ENCODE measurements around the gene RFTN2.
"Not testable (repeated sequence)": the region's sequence is repeated elsewhere in the genome, so short reads cannot be mapped to it uniquely, and the experiment has no call there.

Gene RFTN2

DNA sequence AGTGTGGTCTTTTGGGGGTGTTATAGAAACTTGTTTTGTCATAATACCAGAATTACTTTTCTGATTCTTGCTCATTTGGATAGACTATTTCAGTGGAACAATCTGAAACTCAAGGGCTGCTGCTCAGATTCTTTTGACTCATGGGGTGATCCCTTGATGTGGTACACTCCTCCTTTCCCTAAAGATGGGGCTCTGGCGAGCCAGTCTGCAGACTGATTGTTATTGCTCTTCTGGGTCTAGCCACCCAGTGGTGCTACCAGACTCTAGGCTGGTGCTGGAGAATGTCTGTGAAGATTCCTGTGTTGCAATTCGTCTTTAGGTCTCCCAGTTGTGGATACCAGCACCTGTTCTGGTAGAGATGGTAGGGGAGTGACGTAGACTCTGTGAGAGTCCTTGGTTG is 25.6 kb upstream of the RFTN2 start:
- no peak for DNase-seq (ENCODE audit: low spot score)
- in situ Hi-C loops (cut with MboI; ENCODE audit: low sequenced_read_pairs, unreplicated experiment), result no loop called here
- TF ChIP-seq, protein P1, sequence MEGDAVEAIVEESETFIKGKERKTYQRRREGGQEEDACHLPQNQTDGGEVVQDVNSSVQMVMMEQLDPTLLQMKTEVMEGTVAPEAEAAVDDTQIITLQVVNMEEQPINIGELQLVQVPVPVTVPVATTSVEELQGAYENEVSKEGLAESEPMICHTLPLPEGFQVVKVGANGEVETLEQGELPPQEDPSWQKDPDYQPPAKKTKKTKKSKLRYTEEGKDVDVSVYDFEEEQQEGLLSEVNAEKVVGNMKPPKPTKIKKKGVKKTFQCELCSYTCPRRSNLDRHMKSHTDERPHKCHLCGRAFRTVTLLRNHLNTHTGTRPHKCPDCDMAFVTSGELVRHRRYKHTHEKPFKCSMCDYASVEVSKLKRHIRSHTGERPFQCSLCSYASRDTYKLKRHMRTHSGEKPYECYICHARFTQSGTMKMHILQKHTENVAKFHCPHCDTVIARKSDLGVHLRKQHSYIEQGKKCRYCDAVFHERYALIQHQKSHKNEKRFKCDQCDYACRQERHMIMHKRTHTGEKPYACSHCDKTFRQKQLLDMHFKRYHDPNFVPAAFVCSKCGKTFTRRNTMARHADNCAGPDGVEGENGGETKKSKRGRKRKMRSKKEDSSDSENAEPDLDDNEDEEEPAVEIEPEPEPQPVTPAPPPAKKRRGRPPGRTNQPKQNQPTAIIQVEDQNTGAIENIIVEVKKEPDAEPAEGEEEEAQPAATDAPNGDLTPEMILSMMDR (IDR thresholded peaks at IDR 0.05; ENCODE audit: borderline replicate concordance, control extremely low read depth, extremely low read depth, insufficient read depth, missing control alignments), result no peak

DNA sequence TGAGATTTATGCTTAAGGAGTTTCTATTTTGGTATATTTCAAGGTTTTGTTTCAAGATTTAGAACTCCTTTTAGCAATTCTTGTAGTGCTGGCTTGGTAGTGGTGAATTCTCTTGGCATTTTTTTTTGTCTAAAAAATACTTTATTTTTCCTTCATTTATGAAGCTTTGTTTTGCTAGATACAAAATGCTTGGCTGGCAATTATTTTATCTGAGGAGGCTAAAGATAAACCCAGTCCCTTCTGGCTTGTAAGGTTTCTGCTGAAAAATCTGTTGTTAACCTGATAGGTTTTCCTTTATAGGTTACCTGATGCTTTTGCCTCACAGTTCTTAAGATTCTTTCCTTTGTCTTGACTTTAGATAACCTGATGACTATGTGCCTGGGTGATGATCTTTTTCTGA is 24.3 kb upstream of the RFTN2 start:
- DNase-seq (ENCODE audit: low spot score); in situ Hi-C loops (cut with MboI; ENCODE audit: low sequenced_read_pairs, unreplicated experiment): not testable (repeated sequence)

GRCh38 chr2:197696571-197696970 is 21.2 kb upstream of the RFTN2 start:
- DNase-seq (ENCODE audit: low spot score); in situ Hi-C loops (cut with MboI; ENCODE audit: low sequenced_read_pairs, unreplicated experiment): not testable (repeated sequence)

- DNase-seq (ENCODE audit: low spot score); in situ Hi-C loops (cut with MboI; ENCODE audit: low sequenced_read_pairs, unreplicated experiment): not testable (repeated sequence)
Measured at GRCh38 chr2:197695971-197696370, 20.6 kb upstream of the RFTN2 start.

- DNase-seq (ENCODE audit: low spot score); in situ Hi-C loops (cut with MboI; ENCODE audit: low sequenced_read_pairs, unreplicated experiment): not testable (repeated sequence)
Measured at GRCh38 chr2:197695206-197695605, 19.8 kb upstream of the RFTN2 start.

DNA sequence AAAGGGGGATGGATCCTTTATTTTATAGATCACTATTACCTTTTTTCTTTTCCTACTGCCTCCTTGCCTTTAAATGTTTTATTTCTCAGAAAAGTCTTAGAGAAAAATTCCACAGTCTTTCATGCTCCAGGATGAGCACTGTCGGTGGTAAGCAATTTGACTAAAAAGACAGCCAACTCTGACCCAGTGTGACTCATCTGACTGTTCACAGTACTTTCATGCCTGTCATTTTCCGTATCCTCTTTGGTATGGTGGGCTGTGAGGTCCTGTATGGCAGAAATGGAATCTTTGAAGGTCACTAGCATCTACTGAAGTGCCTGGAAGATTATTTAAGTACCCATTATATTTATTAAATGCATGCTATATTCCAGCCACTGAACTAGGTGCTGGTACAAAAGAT is 2.1 kb upstream of the RFTN2 start:
- TF ChIP-seq, protein P1 (IDR thresholded peaks at IDR 0.05; ENCODE audit: borderline replicate concordance, control extremely low read depth, extremely low read depth, insufficient read depth, missing control alignments), result no peak
- no peak for DNase-seq (ENCODE audit: low spot score)
- in situ Hi-C loops (cut with MboI; ENCODE audit: low sequenced_read_pairs, unreplicated experiment), result no loop called here

GRCh38 chr2:197677056-197677455 is 1.7 kb upstream of the RFTN2 start:
- TF ChIP-seq, protein P1 (IDR thresholded peaks at IDR 0.05; ENCODE audit: borderline replicate concordance, control extremely low read depth, extremely low read depth, insufficient read depth, missing control alignments), result no peak
- no peak for DNase-seq (ENCODE audit: low spot score)
- in situ Hi-C loops (cut with MboI; ENCODE audit: low sequenced_read_pairs, unreplicated experiment), result no loop called here

DNA sequence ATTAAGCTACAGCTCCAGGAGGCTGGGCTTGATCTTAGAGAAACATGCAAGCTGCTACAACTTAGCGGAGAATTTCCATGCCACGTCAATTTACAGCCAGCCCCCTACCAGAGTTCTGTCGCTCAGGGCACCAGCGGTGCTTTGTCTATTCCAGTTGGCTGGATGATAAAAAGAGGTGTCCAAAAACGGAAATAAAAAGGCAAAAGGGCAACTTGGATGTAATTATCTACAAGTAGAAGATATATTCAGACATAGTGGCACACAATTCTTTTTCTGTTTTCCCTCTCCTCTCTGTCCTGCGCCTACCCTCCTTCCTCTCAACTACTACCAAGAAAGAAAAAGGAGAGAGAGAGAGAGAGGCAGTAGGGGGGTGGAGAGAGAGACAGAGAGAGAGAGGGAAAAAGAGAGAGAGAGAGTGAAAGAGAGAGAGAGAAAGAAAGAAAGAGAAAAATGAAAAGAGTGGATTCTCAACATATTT is 363 bp upstream of the RFTN2 start:
- TF ChIP-seq, protein P1 (IDR thresholded peaks at IDR 0.05; ENCODE audit: borderline replicate concordance, control extremely low read depth, extremely low read depth, insufficient read depth, missing control alignments), result no peak
- no peak for DNase-seq (ENCODE audit: low spot score)
- in situ Hi-C loops (cut with MboI; ENCODE audit: low sequenced_read_pairs, unreplicated experiment), result no loop called here

- DNase-seq (ENCODE audit: low spot score), result no peak
- in situ Hi-C loops (cut with MboI; ENCODE audit: low sequenced_read_pairs, unreplicated experiment), result no loop called here
- TF ChIP-seq, protein P1 (IDR thresholded peaks at IDR 0.05; ENCODE audit: borderline replicate concordance, control extremely low read depth, extremely low read depth, insufficient read depth, missing control alignments), result no peak
Measured at GRCh38 chr2:197674591-197674990, 796 bp downstream of the RFTN2 start.

Data from GM13976 (cell line).